GM12878 (cell line): ENCODE measurements around the gene INAFM1. TPM values are rescaled to one million over a fixed set of nuclear protein-coding genes. Genes with fewer than 3 reads are reported as not detected.

Source experiments
- ATF3 ChIP-seq: IDR thresholded peaks from 2 replicates; pipeline ENCODE4 v1.6.1; 2011; ENCODE audit warnings: low read depth, mild to moderate bottlenecking, low read length, moderate library complexity, borderline replicate concordance; ENCODE audit errors: extremely low read depth
- BCL11A ChIP-seq: IDR thresholded peaks from 2 replicates; pipeline ENCODE4 v1.6.1; 2011; ENCODE audit warnings: low read depth, low read length
- CBFB ChIP-seq: IDR thresholded peaks from 2 replicates; pipeline ENCODE4 v1.6.1; 2016; ENCODE audit warnings: antibody characterized with exemption, low read depth
- CBX5 ChIP-seq: sonication (generic); IDR thresholded peaks from 2 replicates; pipeline ENCODE4 v1.6.1; 2016; ENCODE audit warnings: low read depth, moderate library complexity, mild to moderate bottlenecking, inconsistent platforms
- DPF2 ChIP-seq: fragments of 450-650 bp; IDR thresholded peaks from 2 replicates; pipeline ENCODE4 v1.6.1; 2017; ENCODE audit warnings: mild to moderate bottlenecking
- FOS ChIP-seq: IDR thresholded peaks from 3 replicates; pipeline ENCODE4 v1.6.1; 2011; ENCODE audit warnings: borderline replicate concordance; ENCODE audit not compliant: insufficient read length; ENCODE audit errors: extremely low read depth
- FOXK2 ChIP-seq: fragments of 450-650 bp; IDR thresholded peaks from 2 replicates; pipeline ENCODE4 v1.6.1; 2017; ENCODE audit warnings: mild to moderate bottlenecking, moderate library complexity
- MAX ChIP-seq: IDR thresholded peaks from 2 replicates; pipeline ENCODE4 v1.6.1; 2012; ENCODE audit warnings: low read depth, low read length, improper control_type of control experiment
- MEF2B ChIP-seq: fragments of 450-650 bp; IDR thresholded peaks from 2 replicates; pipeline ENCODE4 v1.6.1; 2018; ENCODE audit warnings: mild to moderate bottlenecking, moderate library complexity; ENCODE audit not compliant: partially characterized antibody, poor library complexity, severe bottlenecking
- MXI1 ChIP-seq: fragments of 150-350 bp; IDR thresholded peaks from 2 replicates; pipeline ENCODE4 v1.6.1; 2011; ENCODE audit warnings: low read depth, mild to moderate bottlenecking, inconsistent platforms, low read length, improper control_type of control experiment
- NFIC ChIP-seq: IDR thresholded peaks from 2 replicates; pipeline ENCODE4 v1.6.1; 2012; ENCODE audit warnings: low read depth, mild to moderate bottlenecking, inconsistent platforms, low read length, moderate library complexity
- POLR2AphosphoS2 ChIP-seq: IDR thresholded peaks from 2 replicates; pipeline ENCODE4 v1.6.1; 2011; ENCODE audit warnings: low read depth, mild to moderate bottlenecking, low read length, improper control_type of control experiment, moderate library complexity
- POU2F2 ChIP-seq: IDR thresholded peaks from 3 replicates; pipeline ENCODE4 v1.6.1; 2011; ENCODE audit warnings: low read depth, mild to moderate bottlenecking, low read length, borderline replicate concordance
- RAD21 ChIP-seq: IDR thresholded peaks from 2 replicates; pipeline ENCODE4 v1.6.1; 2011; ENCODE audit warnings: mild to moderate bottlenecking, low read depth, low read length, moderate library complexity; ENCODE audit not compliant: insufficient read depth
- SP1 ChIP-seq: IDR thresholded peaks from one replicate; pipeline ENCODE4 v1.6.1; 2011; ENCODE audit warnings: low read depth, low read length
- SREBF1 ChIP-seq: IDR thresholded peaks from 2 replicates; pipeline ENCODE4 v1.6.1; 2012; ENCODE audit warnings: mild to moderate bottlenecking, low read length
- SRF ChIP-seq, 2 experiments: IDR thresholded peaks; 2 replicates each; pipeline ENCODE4 v1.6.1; 2011; ENCODE audit warnings: low read depth in 2 of 2, low read length in 2 of 2, mild to moderate bottlenecking in 1 of 2, moderate library complexity in 1 of 2
- STAT3 ChIP-seq: IDR thresholded peaks from 2 replicates; pipeline ENCODE4 v1.6.1; 2011; ENCODE audit warnings: low read depth, low read length, improper control_type of control experiment
- SUZ12 ChIP-seq: fragments of 200-600 bp; sonication (generic); IDR thresholded peaks from one replicate; pipeline ENCODE4 v1.6.1; 2018; ENCODE audit warnings: antibody characterized with exemption, mild to moderate bottlenecking; ENCODE audit not compliant: unreplicated experiment
- ZBED1 ChIP-seq: IDR thresholded peaks from 2 replicates; pipeline ENCODE4 v1.6.1; 2016; ENCODE audit warnings: borderline replicate concordance
- ZNF384 ChIP-seq: IDR thresholded peaks from 2 replicates; pipeline ENCODE4 v1.6.1; 2012; ENCODE audit warnings: low read depth, mild to moderate bottlenecking, low read length, improper control_type of control experiment, borderline replicate concordance
- polyA plus RNA-seq, 11 experiments: library from polyadenylated mRNA; depleted of rRNA in 4 of 11; unstranded in 6 of 11; stranded (reverse) in 5 of 11; fragments of >200 nt; fragmentation: Nextera tagmentation in 4 of 11; fragmentation: Illumina TruSeq in 1 of 11; extraction: Ambion mirVana in 4 of 11; extraction: Trizol in 1 of 11; gene quantifications; 1 replicate in 1 of 11; 2 replicates in 10 of 11; pipeline versions ENCODE4 v1.2.1 to v1.2.3, GENCODE V29; 2011 to 2016; ENCODE audit warnings: inconsistent platforms in 2 of 11, missing spikeins in 2 of 11, low read depth in 1 of 11
- total RNA-seq, 4 experiments: library from RNA; depleted of rRNA in 3 of 4; stranded (reverse); fragments of >200 nt in 3 of 4; fragmentation: Illumina TruSeq in 1 of 4; extraction: Trizol in 1 of 4; gene quantifications; 2 replicates each; pipeline versions ENCODE4 v1.2.1 to v1.2.3, GENCODE V29; 2013 to 2021
- TF ChIP-seq, protein P1 (sequence below): IDR thresholded peaks from 2 replicates; pipeline ENCODE4 v1.6.1; 2011; ENCODE audit warnings: mild to moderate bottlenecking, low read depth, low read length, moderate library complexity; ENCODE audit not compliant: insufficient replicate concordance
- TF ChIP-seq, protein P2 (sequence below): fragments of 450-650 bp; IDR thresholded peaks from 2 replicates; pipeline ENCODE4 v1.6.1; 2014; ENCODE audit warnings: mild to moderate bottlenecking
- TF ChIP-seq, protein P3 (sequence below), 3 experiments: IDR thresholded peaks in 2 of 3; conservative IDR thresholded peaks in 1 of 3; 2 replicates each; pipeline ENCODE4 v1.5.1; 2011; ENCODE audit warnings: low read depth in 3 of 3, low read length in 3 of 3, mild to moderate bottlenecking in 3 of 3, control low read depth in 2 of 3, moderate library complexity in 2 of 3, inconsistent platforms in 1 of 3, mixed read lengths in 1 of 3; ENCODE audit not compliant: control insufficient read depth in 2 of 3, insufficient read depth in 1 of 3; ENCODE audit errors: extremely low read depth in 1 of 3
- TF ChIP-seq, protein P4 (sequence below): fragments of 450-650 bp; IDR thresholded peaks from 2 replicates; pipeline ENCODE4 v1.6.1; 2017; ENCODE audit warnings: mild to moderate bottlenecking, low read depth, inconsistent platforms; ENCODE audit not compliant: poor library complexity, severe bottlenecking

INAFM1 gene
- total and polyA plus RNA-seq, 10 of the 15 experiments (the other 5 are each of a cell fraction or from before 2014, with no cell fraction given) = 0.57 to 6.8 (median 1.1) TPM; not detected in 1

- TF ChIP-seq, protein P1, sequence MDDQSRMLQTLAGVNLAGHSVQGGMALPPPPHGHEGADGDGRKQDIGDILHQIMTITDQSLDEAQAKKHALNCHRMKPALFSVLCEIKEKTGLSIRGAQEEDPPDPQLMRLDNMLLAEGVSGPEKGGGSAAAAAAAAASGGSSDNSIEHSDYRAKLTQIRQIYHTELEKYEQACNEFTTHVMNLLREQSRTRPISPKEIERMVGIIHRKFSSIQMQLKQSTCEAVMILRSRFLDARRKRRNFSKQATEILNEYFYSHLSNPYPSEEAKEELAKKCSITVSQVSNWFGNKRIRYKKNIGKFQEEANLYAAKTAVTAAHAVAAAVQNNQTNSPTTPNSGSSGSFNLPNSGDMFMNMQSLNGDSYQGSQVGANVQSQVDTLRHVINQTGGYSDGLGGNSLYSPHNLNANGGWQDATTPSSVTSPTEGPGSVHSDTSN = no peak
- TF ChIP-seq POLR2AphosphoS2 = no peak
- no peak for TF ChIP-seq SREBF1
- no peak for TF ChIP-seq FOS
- TF ChIP-seq MAX = 0 out of 2 replicates have a peak, but pooled peaks have one; percentile 41
- no peak for TF ChIP-seq MXI1
- TF ChIP-seq SP1 = no peak
- TF ChIP-seq ZBED1 = no peak
- no peak for TF ChIP-seq SUZ12
- no peak for TF ChIP-seq SRF (IDR thresholded peaks at IDR 0.05; ENCODE audit: low read depth in 2 of 2, low read length in 2 of 2)
- TF ChIP-seq ATF3 = no peak
- TF ChIP-seq BCL11A = no peak
- no peak for TF ChIP-seq FOXK2
- no peak for TF ChIP-seq STAT3
- no peak for TF ChIP-seq CBFB
- TF ChIP-seq RAD21 = no peak
- TF ChIP-seq DPF2 = no peak
- TF ChIP-seq MEF2B = peak; percentile 73
- TF ChIP-seq, protein P2, sequence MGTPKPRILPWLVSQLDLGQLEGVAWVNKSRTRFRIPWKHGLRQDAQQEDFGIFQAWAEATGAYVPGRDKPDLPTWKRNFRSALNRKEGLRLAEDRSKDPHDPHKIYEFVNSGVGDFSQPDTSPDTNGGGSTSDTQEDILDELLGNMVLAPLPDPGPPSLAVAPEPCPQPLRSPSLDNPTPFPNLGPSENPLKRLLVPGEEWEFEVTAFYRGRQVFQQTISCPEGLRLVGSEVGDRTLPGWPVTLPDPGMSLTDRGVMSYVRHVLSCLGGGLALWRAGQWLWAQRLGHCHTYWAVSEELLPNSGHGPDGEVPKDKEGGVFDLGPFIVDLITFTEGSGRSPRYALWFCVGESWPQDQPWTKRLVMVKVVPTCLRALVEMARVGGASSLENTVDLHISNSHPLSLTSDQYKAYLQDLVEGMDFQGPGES = no peak
- TF ChIP-seq, protein P3, sequence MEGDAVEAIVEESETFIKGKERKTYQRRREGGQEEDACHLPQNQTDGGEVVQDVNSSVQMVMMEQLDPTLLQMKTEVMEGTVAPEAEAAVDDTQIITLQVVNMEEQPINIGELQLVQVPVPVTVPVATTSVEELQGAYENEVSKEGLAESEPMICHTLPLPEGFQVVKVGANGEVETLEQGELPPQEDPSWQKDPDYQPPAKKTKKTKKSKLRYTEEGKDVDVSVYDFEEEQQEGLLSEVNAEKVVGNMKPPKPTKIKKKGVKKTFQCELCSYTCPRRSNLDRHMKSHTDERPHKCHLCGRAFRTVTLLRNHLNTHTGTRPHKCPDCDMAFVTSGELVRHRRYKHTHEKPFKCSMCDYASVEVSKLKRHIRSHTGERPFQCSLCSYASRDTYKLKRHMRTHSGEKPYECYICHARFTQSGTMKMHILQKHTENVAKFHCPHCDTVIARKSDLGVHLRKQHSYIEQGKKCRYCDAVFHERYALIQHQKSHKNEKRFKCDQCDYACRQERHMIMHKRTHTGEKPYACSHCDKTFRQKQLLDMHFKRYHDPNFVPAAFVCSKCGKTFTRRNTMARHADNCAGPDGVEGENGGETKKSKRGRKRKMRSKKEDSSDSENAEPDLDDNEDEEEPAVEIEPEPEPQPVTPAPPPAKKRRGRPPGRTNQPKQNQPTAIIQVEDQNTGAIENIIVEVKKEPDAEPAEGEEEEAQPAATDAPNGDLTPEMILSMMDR (IDR thresholded peaks at IDR 0.05 in 2 of 3, conservative IDR thresholded peaks at IDR 0.05 in 1 of 3; ENCODE audit: control insufficient read depth in 2 of 3, extremely low read depth in 1 of 3, insufficient read depth in 1 of 3, low read depth in 3 of 3, low read length in 3 of 3) = peak; percentile 77 to 97 (median 97)
- TF ChIP-seq NFIC = no peak; the same call in 1 of the 2 replicates
- TF ChIP-seq, protein P4, sequence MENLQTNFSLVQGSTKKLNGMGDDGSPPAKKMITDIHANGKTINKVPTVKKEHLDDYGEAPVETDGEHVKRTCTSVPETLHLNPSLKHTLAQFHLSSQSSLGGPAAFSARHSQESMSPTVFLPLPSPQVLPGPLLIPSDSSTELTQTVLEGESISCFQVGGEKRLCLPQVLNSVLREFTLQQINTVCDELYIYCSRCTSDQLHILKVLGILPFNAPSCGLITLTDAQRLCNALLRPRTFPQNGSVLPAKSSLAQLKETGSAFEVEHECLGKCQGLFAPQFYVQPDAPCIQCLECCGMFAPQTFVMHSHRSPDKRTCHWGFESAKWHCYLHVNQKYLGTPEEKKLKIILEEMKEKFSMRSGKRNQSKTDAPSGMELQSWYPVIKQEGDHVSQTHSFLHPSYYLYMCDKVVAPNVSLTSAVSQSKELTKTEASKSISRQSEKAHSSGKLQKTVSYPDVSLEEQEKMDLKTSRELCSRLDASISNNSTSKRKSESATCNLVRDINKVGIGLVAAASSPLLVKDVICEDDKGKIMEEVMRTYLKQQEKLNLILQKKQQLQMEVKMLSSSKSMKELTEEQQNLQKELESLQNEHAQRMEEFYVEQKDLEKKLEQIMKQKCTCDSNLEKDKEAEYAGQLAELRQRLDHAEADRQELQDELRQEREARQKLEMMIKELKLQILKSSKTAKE = peak; percentile 18
- TF ChIP-seq ZNF384 = 0 out of 2 replicates have a peak, but pooled peaks have one; percentile 2
- TF ChIP-seq POU2F2 = no peak
- no peak for TF ChIP-seq CBX5
Measured at GRCh38 chr19:47305309-47305751, 30.6 kb downstream of the INAFM1 start (continued).
